Fibroblast of gingiva (primary cell): Measurements from ENCODE around the gene KCTD15.
A peak's percentile ranks its signal among the peaks of the same experiment; 100 is the strongest.

ENCODE experiments used
- DNase-seq: peaks from one replicate; pipeline ENCODE4 v3.0.0-alpha.2; 2011; ENCODE audit warnings: low read depth

Gene KCTD15

DNA sequence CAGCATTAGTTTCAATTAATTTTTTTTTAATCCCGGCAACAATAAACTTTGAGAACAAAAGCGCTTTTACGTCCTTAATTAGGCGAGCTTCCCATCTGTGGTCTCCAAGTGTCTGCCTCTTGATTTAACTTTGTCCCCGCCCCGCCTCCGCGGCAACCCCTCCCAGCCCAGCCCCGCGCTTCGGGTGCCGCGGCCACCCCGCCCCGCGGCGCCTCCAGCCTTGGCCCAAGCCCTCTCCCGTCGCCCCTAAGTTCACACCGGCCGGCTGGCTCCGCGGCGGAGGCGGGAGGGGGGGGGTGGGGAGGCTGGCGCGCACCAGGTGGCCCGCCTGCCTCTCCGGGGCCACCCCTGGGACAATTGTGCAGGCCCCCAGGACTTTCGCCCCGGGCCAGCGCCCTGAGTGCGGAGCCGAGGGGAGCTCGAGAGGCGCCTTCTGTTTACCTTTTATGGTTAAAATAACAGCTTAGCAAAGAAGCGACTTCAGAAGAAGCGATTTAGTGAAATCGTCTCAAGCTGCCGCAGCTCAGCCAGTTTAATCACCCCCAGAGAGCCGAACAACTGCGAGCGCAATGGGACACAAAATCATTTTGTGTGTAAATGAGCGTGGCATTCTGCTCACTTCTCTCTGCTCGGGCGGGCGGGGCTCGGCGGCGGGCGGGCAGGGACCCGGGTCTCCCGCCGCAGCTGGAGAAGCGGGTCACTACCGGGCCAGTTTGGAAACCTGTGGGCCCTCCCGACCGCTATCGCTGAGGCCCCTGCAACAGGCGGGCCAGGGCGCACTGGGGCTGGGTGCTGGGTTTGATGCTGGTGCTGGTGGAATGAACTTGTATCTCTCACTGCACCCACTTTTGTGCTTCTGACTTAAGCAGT lies 1.4 kb downstream of the KCTD15 start:
- DNase-seq = peak; percentile 19

DNA sequence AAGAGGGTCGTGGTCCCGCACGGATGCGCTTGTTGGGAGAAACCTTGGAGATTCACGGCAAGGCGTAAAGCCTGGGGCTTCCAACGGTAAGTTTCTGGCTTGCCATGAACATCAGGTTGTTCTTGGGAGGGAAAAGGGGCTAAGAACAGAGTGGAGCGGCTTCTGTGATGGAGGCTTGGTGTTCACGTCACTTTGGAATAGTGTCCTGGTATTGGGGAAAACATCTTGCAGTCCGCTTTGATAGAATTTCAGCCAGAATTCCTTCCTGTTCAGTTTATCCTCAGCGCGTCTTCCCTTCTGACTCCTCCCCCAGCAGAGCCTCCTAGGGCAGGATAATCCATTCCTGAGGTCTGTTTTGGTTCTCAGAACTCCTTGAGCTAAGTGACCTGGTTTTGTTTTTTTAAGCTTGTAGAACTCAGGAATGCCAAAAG lies 2.0 kb downstream of the KCTD15 start:
- no peak for DNase-seq

GRCh38 chr19:33799476-33799875 lies 2.8 kb downstream of the KCTD15 start:
- DNase-seq = no peak

- DNase-seq = no peak
Measured at GRCh38 chr19:33800012-33800680, 3.5 kb downstream of the KCTD15 start.

- DNase-seq = no peak
Measured at GRCh38 chr19:33801411-33801810, 4.7 kb downstream of the KCTD15 start.

DNA sequence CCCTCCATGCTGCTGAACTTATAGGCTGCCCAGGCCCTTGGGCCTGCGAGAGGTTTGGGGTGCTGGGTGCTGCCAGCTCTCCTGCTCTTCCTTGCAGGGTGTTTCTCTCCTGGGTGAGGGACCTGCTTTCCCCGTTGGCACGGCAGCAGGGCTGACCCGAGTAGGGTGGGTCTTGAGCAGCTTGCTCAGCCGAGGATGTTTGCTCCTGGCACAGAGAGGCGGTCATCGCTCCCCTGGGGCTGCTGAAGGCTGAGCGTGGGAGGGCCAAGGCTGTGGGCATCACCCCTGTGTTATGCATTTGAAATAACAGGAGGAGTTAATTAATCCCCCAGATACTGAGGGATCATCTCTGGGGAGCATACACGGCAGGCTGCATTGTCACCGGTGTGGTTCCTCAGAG lies 5.3 kb downstream of the KCTD15 start:
- DNase-seq = no peak

GRCh38 chr19:33802801-33803200 lies 6.1 kb downstream of the KCTD15 start:
- no peak for DNase-seq

DNA sequence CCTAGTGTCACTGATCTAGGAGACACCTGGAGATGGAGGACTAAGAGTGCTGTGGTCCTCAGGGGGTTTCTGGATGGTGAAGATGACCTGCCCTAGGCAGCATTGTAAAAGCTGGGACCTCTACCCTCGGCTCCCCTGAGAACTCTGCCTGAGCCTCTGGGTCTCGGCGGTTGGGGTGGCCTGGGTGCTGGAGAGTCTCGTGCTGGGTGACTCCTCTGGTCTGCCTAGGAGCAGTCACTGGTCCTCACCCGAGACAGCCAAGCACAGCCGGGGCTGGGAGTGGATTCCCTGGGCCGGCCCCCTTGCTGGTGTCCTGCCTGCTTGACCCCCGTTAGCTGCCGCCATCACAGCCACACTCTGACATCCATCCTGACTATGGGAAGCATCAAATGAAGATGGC lies 6.7 kb downstream of the KCTD15 start:
- no peak for DNase-seq

- DNase-seq = peak; percentile 39
Measured at GRCh38 chr19:33804021-33804799, 7.5 kb downstream of the KCTD15 start.

- no peak for DNase-seq
Measured at GRCh38 chr19:33805313-33805712, 8.6 kb downstream of the KCTD15 start.

DNA sequence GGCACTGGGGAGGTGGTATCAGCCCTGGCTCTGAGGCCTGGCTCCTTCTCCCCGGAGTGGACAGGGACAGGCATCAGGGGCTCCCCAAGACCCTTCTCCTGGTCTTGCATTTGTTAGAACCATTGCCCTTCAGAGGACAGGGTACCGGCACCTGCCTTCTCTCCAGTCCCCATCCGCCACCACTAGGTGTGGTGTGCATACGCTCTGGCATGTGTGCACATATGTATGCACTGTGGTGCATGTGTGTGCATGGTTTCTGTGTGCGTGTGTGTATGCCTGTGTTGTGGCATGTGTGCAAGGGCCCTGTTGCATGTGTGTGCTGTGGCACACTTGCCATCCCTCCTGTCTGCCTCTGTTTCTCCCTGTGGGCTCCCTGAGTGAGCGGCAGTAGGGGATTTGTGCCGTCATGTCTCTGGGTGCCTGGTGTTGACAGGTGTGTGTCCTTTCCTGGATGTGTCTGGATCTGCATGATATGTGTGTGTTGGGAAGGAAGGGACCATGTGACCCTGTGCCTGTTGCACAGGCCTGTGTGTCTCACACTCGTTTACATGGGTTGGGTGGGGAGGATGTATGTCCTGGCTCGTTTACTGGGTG lies 9.3 kb downstream of the KCTD15 start:
- DNase-seq = no peak

GRCh38 chr19:33806434-33806881 lies 9.8 kb downstream of the KCTD15 start:
- no peak for DNase-seq

DNA sequence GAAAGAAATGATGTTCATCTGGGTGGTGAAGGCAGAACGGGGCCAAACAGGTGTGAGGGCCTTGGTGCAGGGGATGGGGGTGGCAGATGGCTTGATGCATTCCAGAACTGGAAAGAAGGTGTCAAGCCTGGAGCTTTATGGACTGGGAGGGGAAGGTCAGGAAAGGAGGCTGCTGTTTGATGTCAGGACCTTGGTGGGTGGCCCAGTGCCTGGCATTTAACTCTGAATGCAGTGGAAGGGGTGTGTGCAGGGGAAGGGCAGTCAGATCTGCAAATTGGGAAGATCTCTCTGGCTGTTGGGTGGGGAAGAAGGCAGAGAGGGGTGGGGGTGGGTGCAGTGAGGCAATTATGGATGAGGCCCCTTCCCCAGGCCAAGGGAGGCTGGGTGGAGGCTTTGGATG lies 11.7 kb downstream of the KCTD15 start:
- DNase-seq = no peak

DNA sequence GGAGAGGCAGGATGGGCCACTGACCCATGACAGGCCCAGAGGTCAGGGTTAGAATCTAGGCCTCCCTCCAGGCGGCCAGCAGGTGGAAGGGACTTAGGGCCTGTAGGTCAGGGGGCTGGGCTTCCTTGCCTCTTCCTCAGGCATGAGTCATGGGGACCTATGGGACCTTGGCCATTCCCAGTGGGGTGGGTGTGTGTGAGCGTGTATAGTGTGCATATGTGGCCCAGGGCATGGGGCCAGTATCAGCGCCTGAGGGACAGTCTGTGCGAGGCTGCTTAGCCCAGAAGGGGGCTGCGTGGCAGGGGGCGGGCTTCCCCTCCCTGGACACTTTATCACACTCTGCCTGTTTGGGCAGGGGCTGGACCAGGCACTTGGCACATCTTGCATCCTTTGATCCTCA lies 13.3 kb downstream of the KCTD15 start:
- DNase-seq = peak; percentile 37

DNA sequence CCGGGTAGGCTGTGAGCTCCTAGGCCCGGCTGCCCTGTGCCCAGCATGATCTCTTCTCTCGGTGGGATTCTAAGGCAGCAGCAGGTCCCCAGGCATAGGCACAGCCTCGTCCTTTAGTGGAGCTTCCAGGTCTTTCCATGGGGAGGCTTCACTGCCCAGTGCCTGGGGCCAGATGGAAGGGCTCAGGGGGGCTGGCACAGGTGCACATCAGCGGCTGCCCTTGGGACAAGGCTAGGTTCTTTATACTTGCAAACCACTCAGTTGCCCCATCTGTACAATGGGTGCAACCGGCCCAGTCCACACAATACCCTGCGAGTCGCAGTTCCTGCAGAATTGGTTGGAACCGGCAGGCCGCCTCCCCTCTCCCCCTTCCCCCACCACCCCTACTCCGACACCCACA lies 14.2 kb downstream of the KCTD15 start:
- DNase-seq = no peak

DNA sequence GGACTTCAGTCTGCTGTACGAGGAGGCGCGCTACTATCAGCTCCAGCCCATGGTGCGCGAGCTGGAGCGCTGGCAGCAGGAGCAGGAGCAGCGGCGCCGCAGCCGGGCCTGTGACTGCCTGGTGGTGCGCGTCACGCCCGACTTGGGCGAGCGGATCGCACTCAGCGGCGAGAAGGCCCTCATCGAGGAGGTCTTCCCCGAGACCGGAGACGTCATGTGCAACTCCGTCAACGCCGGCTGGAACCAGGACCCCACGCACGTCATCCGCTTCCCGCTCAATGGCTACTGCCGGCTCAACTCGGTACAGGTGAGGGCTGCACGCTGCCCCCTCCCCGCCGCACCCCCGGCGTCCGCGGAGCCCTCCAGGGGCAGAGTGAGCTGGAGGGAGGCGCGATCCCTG lies 14.6 kb downstream of the KCTD15 start:
- DNase-seq = no peak

DNA sequence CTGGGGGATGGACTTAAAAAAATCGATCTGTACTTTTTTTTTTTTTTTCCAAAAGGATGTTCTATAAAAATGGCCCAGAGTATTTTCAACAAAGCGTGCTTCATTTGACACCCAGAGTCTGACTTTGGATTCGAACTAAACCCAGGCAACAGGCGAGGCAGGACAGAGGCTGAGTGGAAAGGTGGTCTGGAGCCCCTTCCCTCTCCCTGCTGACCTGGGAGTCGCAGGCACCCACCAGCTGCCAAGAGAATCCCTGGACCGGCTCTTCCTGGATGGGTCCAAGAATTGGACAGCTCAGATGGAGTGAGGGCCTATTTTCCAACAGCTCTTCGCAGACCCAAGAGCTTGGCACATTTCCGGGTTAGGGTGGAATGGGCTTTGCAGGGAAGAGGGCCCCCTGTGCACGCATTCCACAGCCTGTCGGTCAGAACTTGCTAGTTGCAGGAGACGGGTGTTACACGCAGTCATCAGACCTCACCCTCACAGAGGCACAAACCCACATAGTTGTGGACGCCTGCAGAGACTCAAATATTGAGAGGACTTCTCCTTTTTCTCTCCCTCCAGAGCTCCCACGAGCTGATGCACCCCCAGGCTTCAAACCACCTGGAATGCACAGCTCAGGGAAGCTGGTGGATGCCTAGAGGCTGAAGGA lies 15.2 kb downstream of the KCTD15 start:
- no peak for DNase-seq

- no peak for DNase-seq
Measured at GRCh38 chr19:33812388-33813330, 16.0 kb downstream of the KCTD15 start.

GRCh38 chr19:33813391-33814101 lies 16.9 kb downstream of the KCTD15 start:
- no peak for DNase-seq
